ENCODE data around the gene WDR31.
"Not testable (repeated sequence)": the region's sequence is repeated elsewhere in the genome, so short reads cannot be mapped to it uniquely, and the experiment has no call there.

The WDR31 gene

DNA sequence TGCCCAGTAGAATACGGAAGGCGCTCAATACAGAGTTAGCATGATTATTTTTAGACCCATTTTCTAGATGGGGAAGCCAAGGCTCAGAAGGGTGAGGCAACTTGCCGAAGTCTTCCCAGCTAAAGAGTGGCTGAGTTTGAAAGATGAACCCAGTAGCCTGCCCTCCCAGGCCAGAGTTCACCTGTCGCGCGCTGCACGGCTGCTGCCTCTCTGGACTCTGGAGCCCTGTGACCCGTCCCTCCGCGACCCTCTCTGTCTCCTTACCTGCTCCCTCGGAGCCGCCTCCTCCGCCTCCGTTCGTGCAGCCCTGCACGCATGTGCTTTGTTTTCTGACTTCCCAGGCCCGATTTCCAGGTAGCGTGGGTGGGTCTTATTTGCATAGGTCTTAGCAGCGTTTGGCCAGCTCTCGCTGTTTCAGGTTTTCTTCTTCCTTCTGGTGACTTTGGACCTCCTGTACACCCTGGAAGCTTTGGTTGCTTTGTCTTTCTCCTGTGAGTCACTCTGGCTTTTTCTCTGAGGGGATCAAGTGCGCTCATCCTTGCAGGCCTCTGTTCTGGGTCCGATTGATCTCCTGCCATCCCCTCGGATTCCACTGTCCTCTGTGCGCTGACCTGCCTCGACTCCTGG lies 37.2 kb downstream of the WDR31 start, which contains the start of gene RNF183:
Gene RNF183, minus strand, starts transcription at position 585 of the 627 bp plus-strand sequence. CDS start 5,192 bp downstream, outside the sequence.
- H3K4me2 ChIP-seq (ENCODE audit: low read length) = no peak within 1 kb of the TSS

DNA sequence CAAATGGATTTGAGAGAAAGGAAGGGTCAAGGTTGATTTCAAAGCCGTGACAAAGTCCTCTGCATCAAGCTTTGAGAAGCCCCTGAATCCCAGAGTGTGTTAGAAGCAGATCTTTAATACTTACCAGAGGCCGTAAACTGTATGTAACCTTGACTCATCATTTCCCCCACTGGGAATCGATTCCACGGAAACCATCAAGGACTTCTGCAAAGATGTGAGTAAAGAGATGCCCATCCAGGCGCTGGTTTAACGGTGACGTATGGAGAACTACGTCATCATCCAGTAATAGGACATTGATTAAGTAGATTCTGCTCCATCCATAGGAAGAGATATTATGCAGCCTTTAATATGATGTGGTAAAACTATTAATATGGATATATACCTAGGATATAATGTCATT lies 38.5 kb downstream of the WDR31 start:
- peaks cover 58% of the 10 kb centered on the region for H3K27me3 ChIP-seq (ENCODE audit: control insufficient read depth, insufficient read depth, low read length)
- no peak overlapping the region for H3K4me3 ChIP-seq (ENCODE audit: low read length)
- H3K9me3 ChIP-seq (replicated peaks; ENCODE audit: low read length) = no peaks in the 10 kb centered on the region
- no peaks in the 10 kb centered on the region for H3K36me3 ChIP-seq (ENCODE audit: insufficient read depth, low read length)
- H3K4me2 ChIP-seq (ENCODE audit: low read length) = no peak overlapping the region
- no peak overlapping the region for H3K9ac ChIP-seq (ENCODE audit: low read depth, low read length)
- no peaks in the 10 kb centered on the region for H3K4me1 ChIP-seq (ENCODE audit: control insufficient read depth, insufficient read depth, low read length)

More for the DNA sequence above, 37.2 kb downstream of the WDR31 start, which contains the start of gene RNF183:
- no peaks in the 10 kb centered on the region for H3K9me3 ChIP-seq (replicated peaks; ENCODE audit: low read length)
- no peaks in the 10 kb centered on the region for H3K36me3 ChIP-seq (ENCODE audit: insufficient read depth, low read length)
- H3K27me3 ChIP-seq (ENCODE audit: control insufficient read depth, insufficient read depth, low read length) = peaks cover 61% of the 10 kb centered on the region
- no peaks in the 10 kb centered on the region for H3K4me1 ChIP-seq (ENCODE audit: control insufficient read depth, insufficient read depth, low read length)
- no peak within 1 kb of the TSS for H3K9ac ChIP-seq (ENCODE audit: low read depth, low read length)
- H3K4me3 ChIP-seq (ENCODE audit: low read length) = no peak within 1 kb of the TSS

DNA sequence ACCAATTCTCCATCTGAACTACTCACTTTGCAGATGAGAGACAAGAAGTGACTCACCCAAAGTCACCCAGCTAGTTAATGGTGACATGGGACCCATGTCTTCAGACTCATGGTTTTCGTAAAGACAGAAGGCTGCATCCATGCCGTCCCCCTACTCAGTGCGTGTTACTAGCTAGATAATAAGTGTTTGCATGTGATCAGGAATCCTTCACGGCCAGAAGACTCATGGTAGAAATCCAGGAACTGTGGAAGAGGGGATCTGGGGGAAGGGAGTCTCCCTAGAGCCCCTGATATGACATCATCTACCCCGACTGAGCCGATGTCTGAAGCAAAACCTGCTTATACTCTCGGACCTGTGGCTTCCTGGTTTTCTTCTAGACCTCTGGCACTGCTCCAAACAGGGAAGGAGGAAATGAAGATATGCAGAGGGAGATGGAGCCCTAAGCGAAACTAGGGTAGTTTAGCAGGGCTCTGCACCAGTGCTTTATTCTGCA lies 40.2 kb downstream of the WDR31 start:
- no peak overlapping the region for H3K4me2 ChIP-seq (ENCODE audit: low read length)
- no peaks in the 10 kb centered on the region for H3K4me1 ChIP-seq (ENCODE audit: control insufficient read depth, insufficient read depth, low read length)
- H3K36me3 ChIP-seq (ENCODE audit: insufficient read depth, low read length) = no peaks in the 10 kb centered on the region
- no peaks in the 10 kb centered on the region for H3K9me3 ChIP-seq (replicated peaks; ENCODE audit: low read length)
- no peak overlapping the region for H3K4me3 ChIP-seq (ENCODE audit: low read length)
- H3K27me3 ChIP-seq (ENCODE audit: control insufficient read depth, insufficient read depth, low read length) = peaks cover 58% of the 10 kb centered on the region
- H3K9ac ChIP-seq (ENCODE audit: low read depth, low read length) = no peak overlapping the region

DNA sequence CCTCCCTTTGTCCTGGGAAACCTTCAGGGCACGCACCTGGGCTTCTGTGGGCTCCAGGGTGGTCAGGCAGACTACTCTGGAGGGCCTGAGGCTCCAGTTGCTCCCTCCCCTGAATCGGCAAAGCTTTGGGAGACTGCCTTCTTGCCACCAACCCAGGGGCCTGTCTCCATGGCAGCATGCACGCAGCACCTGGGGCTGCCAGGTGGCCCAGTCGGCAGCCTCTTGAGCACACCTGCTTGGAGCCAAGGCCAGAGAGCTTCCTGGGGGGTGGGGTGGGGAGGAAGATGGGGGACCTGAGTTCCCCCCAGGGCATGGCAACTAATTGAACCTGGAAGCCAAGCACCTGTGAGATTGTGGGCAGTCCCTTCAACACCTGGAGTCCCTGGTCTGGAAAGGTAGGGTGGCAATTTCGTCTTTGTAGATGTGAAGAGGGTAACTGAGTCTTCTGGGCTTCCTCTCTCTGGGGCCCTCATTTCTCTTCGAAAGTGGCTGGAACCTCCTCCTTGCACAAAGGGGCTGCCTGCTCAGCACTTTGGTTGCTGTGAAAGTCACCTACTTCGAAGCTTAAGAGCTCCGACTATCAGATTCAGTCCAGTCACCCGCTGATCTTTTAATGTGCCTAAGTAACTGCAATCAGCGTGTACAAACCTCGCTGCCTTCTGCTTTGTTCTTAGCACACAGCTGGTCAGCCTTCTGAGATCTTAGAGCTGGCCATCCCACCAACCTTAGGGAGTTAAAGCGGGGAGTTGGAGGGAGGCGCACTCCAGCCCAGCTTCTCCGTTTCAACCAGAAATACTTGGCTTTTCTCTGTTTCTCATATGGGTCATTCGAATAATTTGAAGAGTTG lies 40.9 kb downstream of the WDR31 start:
- no peaks in the 10 kb centered on the region for H3K36me3 ChIP-seq (ENCODE audit: insufficient read depth, low read length)
- H3K9me3 ChIP-seq (replicated peaks; ENCODE audit: low read length) = no peaks in the 10 kb centered on the region
- no peaks in the 10 kb centered on the region for H3K4me1 ChIP-seq (ENCODE audit: control insufficient read depth, insufficient read depth, low read length)
- H3K4me3 ChIP-seq (ENCODE audit: low read length) = no peak overlapping the region
- H3K9ac ChIP-seq (ENCODE audit: low read depth, low read length) = no peak overlapping the region
- no peak overlapping the region for H3K4me2 ChIP-seq (ENCODE audit: low read length)
- H3K27me3 ChIP-seq (ENCODE audit: control insufficient read depth, insufficient read depth, low read length) = peaks cover 58% of the 10 kb centered on the region

DNA sequence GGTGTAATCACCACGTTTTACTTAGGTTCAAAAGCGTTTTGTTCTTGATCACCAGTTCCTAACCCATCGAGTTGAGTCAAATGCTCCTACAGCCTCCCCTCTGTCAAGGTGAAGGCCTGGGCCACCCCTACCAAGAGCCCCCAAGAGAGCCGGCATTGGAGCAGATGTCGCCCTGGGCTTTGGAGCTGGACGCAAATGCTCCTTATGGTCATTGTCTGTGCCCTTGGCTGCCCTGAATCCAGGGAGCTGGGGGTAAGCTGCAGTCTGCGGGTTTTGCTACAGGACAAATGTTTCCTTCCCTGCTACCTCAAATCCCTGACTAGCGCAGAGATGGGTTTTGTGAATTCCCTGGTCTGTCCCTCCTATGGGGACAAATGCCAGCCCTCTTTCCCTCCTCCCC lies 41.8 kb downstream of the WDR31 start:
- Histone ChIP-seq H3K4me1 (ENCODE audit: control insufficient read depth, insufficient read depth, low read length) (no peaks in the 10 kb centered on the region), H3K4me3 (ENCODE audit: low read length) (no peak overlapping the region), H3K36me3 (ENCODE audit: insufficient read depth, low read length) (peaks cover under 1% of the 10 kb centered on the region), H3K27me3 (ENCODE audit: control insufficient read depth, insufficient read depth, low read length) (peaks cover 54% of the 10 kb centered on the region), H3K4me2 (ENCODE audit: low read length) (no peak overlapping the region), H3K9me3 (replicated peaks; ENCODE audit: low read length) (no peaks in the 10 kb centered on the region), H3K9ac (ENCODE audit: low read depth, low read length) (no peak overlapping the region)

DNA sequence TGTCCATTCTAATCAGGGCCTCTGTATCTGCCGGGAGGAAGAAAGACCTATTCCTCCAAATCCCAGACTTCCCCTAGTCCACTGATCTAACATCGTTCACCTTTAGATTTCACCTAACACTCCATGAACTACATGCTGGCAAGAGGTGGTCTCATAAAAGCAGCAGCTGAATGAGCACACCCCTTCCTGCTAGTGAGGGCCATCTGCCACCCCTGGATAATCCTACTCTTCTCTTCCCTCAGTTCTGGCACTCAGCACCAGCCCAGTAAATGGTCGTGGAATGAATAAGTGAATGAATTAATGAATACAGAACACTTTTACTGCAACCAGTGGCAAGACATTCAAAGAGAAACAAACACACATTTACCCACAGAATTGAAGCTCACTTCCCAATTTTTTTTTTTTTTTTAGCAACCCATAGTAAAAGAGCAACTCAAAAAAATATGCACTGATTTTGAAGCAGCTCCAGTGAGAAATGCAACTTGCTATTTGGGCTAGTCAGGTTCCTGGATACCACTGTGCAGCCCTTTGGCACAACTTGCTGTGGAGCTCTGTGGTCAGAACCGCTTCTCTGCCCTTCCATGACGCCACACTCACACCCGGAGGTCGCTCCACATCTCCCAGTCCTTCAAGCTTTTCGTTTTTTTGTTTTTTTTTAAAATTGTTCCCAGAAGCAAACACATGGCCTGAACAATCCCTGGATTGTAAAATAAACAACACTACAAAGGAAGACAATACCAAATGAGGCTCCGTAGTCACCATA lies 43.1 kb downstream of the WDR31 start:
- no peaks in the 10 kb centered on the region for H3K4me1 ChIP-seq (ENCODE audit: control insufficient read depth, insufficient read depth, low read length)
- no peak overlapping the region for H3K4me3 ChIP-seq (ENCODE audit: low read length)
- peaks cover 13% of the 10 kb centered on the region for H3K36me3 ChIP-seq (ENCODE audit: insufficient read depth, low read length)
- peaks cover 41% of the 10 kb centered on the region for H3K27me3 ChIP-seq (ENCODE audit: control insufficient read depth, insufficient read depth, low read length)
- H3K9me3 ChIP-seq (replicated peaks; ENCODE audit: low read length) = no peaks in the 10 kb centered on the region
- H3K9ac ChIP-seq (ENCODE audit: low read depth, low read length) = no peak overlapping the region
- H3K4me2 ChIP-seq (ENCODE audit: low read length) = no peak overlapping the region

DNA sequence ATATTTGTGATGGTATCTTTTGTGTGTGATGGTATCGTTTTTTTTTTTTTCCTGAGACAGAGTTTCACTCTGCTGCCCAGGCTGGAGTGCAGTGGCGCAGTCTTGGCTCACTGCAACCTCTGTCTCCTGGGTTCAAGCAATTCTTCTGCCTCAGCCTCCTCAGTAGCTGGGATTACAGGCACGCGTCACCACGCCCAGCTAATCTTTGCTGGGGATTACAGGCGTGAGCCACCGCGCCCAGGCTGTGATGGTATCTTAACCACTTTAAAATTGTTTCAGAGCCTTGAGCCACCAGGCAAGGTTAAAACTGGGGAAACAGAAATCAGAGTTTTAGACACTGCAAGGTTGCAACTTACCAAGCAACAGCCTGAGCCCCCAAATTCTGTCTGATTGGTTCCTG lies 43.8 kb downstream of the WDR31 start:
- not testable (repeated sequence) for H3K9me3 ChIP-seq (replicated peaks; ENCODE audit: low read length); H3K4me3 ChIP-seq (ENCODE audit: low read length); H3K4me2 ChIP-seq (ENCODE audit: low read length); H3K4me1 ChIP-seq (ENCODE audit: control insufficient read depth, insufficient read depth, low read length); H3K9ac ChIP-seq (ENCODE audit: low read depth, low read length)
- Histone ChIP-seq H3K27me3 (ENCODE audit: control insufficient read depth, insufficient read depth, low read length) (peaks cover 33% of the 10 kb centered on the region), H3K36me3 (ENCODE audit: insufficient read depth, low read length) (peaks cover 20% of the 10 kb centered on the region)

DNA sequence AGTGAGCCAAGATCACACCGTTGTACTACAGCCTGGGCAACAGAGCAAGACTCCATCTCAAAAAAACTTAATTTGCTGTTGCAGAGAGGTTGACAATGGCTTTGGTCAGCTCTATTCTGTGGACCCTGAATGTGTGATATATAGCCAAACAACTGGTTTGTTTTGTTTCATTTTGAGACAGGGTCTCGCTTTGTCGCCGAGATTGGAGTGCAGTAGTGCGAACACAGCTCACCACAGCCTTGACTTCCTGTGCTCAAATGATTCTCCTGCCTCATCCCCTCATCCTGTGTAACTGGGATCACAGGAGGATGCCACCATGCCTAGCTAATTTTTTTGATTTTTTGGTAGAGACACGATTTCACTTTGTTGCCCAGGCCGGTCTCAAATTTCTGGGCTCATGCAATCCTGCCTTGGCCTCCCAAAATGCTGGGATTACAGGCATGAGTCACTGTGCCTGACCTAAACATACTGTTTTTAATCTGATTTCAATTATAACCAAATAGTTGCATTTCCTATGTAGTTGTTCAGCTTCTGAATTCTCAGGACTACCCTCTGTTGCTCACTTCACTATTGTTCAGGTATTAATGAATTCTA lies 46.7 kb downstream of the WDR31 start:
- H3K4me1 ChIP-seq (ENCODE audit: control insufficient read depth, insufficient read depth, low read length) = no peaks in the 10 kb centered on the region
- no peak overlapping the region for H3K9ac ChIP-seq (ENCODE audit: low read depth, low read length)
- H3K9me3 ChIP-seq (replicated peaks; ENCODE audit: low read length) = no peaks in the 10 kb centered on the region
- H3K36me3 ChIP-seq (ENCODE audit: insufficient read depth, low read length) = peaks cover 48% of the 10 kb centered on the region
- H3K4me2 ChIP-seq (ENCODE audit: low read length) = no peak overlapping the region
- no peak overlapping the region for H3K4me3 ChIP-seq (ENCODE audit: low read length)
- peaks cover 5% of the 10 kb centered on the region for H3K27me3 ChIP-seq (ENCODE audit: control insufficient read depth, insufficient read depth, low read length)

DNA sequence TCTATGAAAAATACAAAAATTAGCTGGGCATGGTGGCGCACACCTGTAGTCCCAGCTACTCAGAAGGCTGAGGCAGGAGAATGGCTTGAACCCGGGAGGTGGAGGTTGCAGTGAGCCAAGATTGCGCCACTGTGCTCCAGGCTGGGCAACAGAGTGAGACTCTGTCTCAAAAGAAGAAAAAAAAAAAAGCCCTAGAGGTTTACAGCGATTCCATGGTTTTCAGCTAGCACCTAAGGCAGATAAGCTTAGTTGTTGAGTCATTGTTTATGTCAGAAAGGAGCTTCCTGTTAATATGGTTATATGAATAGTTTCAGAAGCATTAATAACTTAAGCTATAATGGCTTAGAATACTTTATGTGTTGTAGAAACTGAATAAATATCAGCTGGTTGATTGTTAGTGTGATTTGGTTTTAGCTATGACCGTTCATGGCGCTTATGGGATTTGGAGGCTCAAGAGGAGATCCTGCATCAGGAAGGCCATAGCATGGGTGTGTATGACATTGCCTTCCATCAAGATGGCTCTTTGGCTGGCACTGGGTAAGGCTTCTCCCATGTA lies 49.9 kb downstream of the WDR31 start:
- H3K36me3 ChIP-seq (ENCODE audit: insufficient read depth, low read length) = peaks cover 73% of the 10 kb centered on the region
- H3K4me2 ChIP-seq (ENCODE audit: low read length) = no peak overlapping the region
- H3K4me3 ChIP-seq (ENCODE audit: low read length) = no peak overlapping the region
- H3K9ac ChIP-seq (ENCODE audit: low read depth, low read length) = no peak overlapping the region
- no peaks in the 10 kb centered on the region for H3K27me3 ChIP-seq (ENCODE audit: control insufficient read depth, insufficient read depth, low read length)
- H3K4me1 ChIP-seq (ENCODE audit: control insufficient read depth, insufficient read depth, low read length) = no peaks in the 10 kb centered on the region
- no peaks in the 10 kb centered on the region for H3K9me3 ChIP-seq (replicated peaks; ENCODE audit: low read length)

DNA sequence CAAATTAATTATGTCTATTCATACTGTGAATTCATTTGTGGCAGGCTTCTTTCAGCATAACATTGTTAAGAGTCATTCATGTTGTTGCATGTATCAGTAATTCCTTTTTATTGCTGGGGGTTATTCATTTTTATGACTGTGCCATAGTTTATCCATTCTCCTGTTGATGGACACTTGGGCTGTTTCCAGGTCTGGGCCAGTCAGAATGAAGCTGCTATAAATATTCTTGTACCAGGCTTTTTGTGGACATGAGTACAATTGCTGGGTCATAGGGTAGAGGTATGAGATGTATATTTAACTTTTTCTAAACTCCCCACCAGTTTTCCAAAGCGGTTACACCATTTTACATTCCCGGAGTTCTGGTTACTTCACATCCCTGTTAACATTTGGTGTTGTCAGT lies 51.0 kb downstream of the WDR31 start:
- peaks cover 84% of the 10 kb centered on the region for H3K36me3 ChIP-seq (ENCODE audit: insufficient read depth, low read length)
- no peak overlapping the region for H3K4me3 ChIP-seq (ENCODE audit: low read length)
- H3K9ac ChIP-seq (ENCODE audit: low read depth, low read length) = no peak overlapping the region
- H3K27me3 ChIP-seq (ENCODE audit: control insufficient read depth, insufficient read depth, low read length) = no peaks in the 10 kb centered on the region
- H3K4me1 ChIP-seq (ENCODE audit: control insufficient read depth, insufficient read depth, low read length) = no peaks in the 10 kb centered on the region
- H3K9me3 ChIP-seq (replicated peaks; ENCODE audit: low read length) = no peaks in the 10 kb centered on the region
- no peak overlapping the region for H3K4me2 ChIP-seq (ENCODE audit: low read length)

DNA sequence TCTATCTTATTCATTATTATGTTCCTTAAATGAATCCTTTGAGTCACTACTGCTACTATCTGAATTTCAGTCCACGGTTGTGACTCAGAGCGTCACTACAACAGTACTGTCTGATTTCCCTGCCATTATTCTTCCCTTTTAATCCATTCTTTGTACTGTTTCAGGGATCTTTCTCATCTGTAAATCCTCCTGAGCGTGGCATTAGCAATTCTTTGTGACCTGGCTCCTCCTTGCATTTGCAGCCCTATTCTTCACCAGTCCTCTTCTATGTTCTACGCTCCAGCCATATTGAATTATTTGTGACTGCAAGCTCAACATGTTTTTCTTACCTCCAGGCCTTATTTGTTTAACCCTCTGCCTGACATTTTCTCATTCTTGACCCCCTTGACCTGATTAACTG lies 58.7 kb downstream of the WDR31 start:
- H3K9me3 ChIP-seq (replicated peaks; ENCODE audit: low read length) = no peaks in the 10 kb centered on the region
- no peak overlapping the region for H3K4me3 ChIP-seq (ENCODE audit: low read length)
- peaks cover 77% of the 10 kb centered on the region for H3K36me3 ChIP-seq (ENCODE audit: insufficient read depth, low read length)
- peaks cover 3% of the 10 kb centered on the region for H3K4me1 ChIP-seq (ENCODE audit: control insufficient read depth, insufficient read depth, low read length)
- no peak overlapping the region for H3K9ac ChIP-seq (ENCODE audit: low read depth, low read length)
- no peaks in the 10 kb centered on the region for H3K27me3 ChIP-seq (ENCODE audit: control insufficient read depth, insufficient read depth, low read length)
- no peak overlapping the region for H3K4me2 ChIP-seq (ENCODE audit: low read length)
